Right atrium auricular region (tissue), 2 donors: Measurements from ENCODE around the gene ATP6V1A. TPM values are rescaled to one million over a fixed set of nuclear protein-coding genes. Genes with fewer than 3 reads are reported as not detected.

ENCODE experiments used
- DNase-seq: peaks from one replicate; pipeline ENCODE4 v3.0.0-alpha.2; 2019; ENCODE audit warnings: low spot score
- H3K27ac ChIP-seq, 2 donors: fragments of 200-600 bp; sonication (generic); 1 replicate in 1 of 2; 2 replicates in 1 of 2; pipeline ENCODE4 v1.5.1; 2016 to 2019
- H3K27me3 ChIP-seq, 2 donors: fragments of 200-600 bp; sonication (generic); one replicate each; pipeline versions ENCODE4 v1.5.1 to v1.6.0; 2017 to 2019
- H3K36me3 ChIP-seq: fragments of 200-600 bp; sonication (generic); one replicate; pipeline ENCODE4 v1.5.1; 2016
- H3K4me1 ChIP-seq, 2 donors: fragments of 200-600 bp; sonication (generic); one replicate each; pipeline versions ENCODE4 v1.5.1 to v1.6.0; 2017 to 2019
- H3K4me3 ChIP-seq, 2 donors: fragments of 200-600 bp; sonication (generic); 1 replicate in 1 of 2; 2 replicates in 1 of 2; pipeline ENCODE4 v1.5.1; 2017 to 2019; ENCODE audit warnings: mild to moderate bottlenecking in 1 of 2, moderate library complexity in 1 of 2
- H3K9me3 ChIP-seq, 2 donors: fragments of 200-600 bp; sonication (generic); one replicate each; pipeline ENCODE4 v1.5.1; 2019
- total RNA-seq, 2 donors: library from RNA; depleted of rRNA; stranded (reverse); fragments of >200 nt; gene quantifications; one replicate each; pipeline ENCODE4 v1.1.0, GENCODE V29; 2016
- TF ChIP-seq, protein P1 (sequence below), 2 donors: fragments of 200-600 bp; sonication (generic); IDR thresholded peaks; one replicate each; pipeline ENCODE4 v1.5.1; 2019; ENCODE audit warnings: antibody characterized with exemption in 2 of 2

The ATP6V1A gene
- total RNA-seq, 2 donors from 2014 or later: 19.1 to 21.7 TPM

DNA sequence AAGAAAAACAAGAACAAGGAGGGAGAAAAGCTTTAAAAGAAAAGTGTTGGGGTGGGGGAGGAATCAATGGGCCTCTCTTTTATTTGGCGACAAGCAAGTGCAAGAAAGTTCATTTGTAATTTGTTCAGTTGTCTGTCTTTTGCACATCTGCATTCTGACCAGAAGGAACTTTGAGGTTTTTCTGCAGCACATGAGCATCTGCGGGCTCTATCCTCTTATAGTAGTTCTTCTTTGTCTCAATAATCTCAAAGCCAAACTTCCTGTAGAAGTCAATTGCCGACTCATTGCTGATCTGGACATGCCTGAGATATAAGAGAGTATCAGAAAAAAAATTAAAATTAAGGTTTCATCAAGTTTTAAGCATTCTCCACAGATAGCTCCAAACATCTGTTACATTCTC, 25.2 kb upstream of the ATP6V1A start:
- no peak overlapping the region for H3K27ac ChIP-seq
- no peaks in the 10 kb centered on the region for H3K27me3 ChIP-seq
- peaks cover 14% of the 10 kb centered on the region for H3K36me3 ChIP-seq
- no peak for DNase-seq
- H3K9me3 ChIP-seq: no peaks in the 10 kb centered on the region
- H3K4me1 ChIP-seq: no peaks in the 10 kb centered on the region
- no peak overlapping the region for H3K4me3 ChIP-seq
- TF ChIP-seq, protein P1, sequence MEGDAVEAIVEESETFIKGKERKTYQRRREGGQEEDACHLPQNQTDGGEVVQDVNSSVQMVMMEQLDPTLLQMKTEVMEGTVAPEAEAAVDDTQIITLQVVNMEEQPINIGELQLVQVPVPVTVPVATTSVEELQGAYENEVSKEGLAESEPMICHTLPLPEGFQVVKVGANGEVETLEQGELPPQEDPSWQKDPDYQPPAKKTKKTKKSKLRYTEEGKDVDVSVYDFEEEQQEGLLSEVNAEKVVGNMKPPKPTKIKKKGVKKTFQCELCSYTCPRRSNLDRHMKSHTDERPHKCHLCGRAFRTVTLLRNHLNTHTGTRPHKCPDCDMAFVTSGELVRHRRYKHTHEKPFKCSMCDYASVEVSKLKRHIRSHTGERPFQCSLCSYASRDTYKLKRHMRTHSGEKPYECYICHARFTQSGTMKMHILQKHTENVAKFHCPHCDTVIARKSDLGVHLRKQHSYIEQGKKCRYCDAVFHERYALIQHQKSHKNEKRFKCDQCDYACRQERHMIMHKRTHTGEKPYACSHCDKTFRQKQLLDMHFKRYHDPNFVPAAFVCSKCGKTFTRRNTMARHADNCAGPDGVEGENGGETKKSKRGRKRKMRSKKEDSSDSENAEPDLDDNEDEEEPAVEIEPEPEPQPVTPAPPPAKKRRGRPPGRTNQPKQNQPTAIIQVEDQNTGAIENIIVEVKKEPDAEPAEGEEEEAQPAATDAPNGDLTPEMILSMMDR (IDR thresholded peaks at IDR 0.05): no peak

DNA sequence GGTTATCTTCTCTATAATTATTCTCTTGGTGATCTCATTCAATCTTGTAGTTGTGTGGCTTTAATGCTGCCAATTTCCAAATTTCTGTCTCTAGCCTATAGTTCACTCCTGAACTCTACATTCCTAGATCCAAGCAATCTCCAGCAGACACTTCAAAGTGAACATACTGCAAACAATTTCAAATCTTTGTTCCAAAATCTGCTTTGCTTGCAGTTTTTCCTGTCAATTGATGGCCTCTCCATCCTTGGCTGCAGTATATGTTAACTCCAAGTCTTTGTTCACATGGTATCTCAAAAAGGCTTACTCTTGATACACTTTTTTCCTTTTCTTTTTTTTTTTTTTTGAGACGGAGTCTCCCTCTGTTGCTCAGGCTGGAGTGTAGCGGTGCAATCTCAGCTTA, 18.2 kb upstream of the ATP6V1A start:
- H3K27ac ChIP-seq: no peak overlapping the region
- no peaks in the 10 kb centered on the region for H3K4me1 ChIP-seq
- no peak overlapping the region for H3K4me3 ChIP-seq
- H3K27me3 ChIP-seq: no peaks in the 10 kb centered on the region
- no peak for DNase-seq
- TF ChIP-seq, protein P1 (IDR thresholded peaks at IDR 0.05): no peak
- H3K9me3 ChIP-seq: no peaks in the 10 kb centered on the region
- no peaks in the 10 kb centered on the region for H3K36me3 ChIP-seq

DNA sequence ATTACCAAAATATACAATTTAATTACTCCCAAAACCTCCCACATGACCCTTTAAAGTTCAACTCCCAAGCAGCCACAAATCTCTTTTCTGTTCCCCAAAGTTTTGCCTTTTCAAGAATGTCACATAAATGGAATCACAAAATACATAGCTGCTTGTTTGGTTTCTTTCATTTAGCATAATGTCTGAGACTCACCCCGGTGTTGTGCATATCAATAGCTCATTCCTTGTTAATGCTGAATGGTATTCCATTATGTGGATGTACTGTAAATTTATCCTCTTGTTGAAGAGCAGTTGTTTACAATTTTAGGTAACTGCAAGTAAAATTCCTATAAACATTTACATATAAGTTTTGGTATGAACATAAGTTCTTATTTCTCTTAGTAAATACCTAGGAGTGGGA, 16.3 kb upstream of the ATP6V1A start:
- H3K4me3 ChIP-seq: no peak overlapping the region
- TF ChIP-seq, protein P1 (IDR thresholded peaks at IDR 0.05): no peak
- H3K27me3 ChIP-seq: no peaks in the 10 kb centered on the region
- no peak overlapping the region for H3K27ac ChIP-seq
- H3K4me1 ChIP-seq: no peaks in the 10 kb centered on the region
- DNase-seq: no peak
- no peaks in the 10 kb centered on the region for H3K36me3 ChIP-seq
- H3K9me3 ChIP-seq: no peaks in the 10 kb centered on the region

DNA sequence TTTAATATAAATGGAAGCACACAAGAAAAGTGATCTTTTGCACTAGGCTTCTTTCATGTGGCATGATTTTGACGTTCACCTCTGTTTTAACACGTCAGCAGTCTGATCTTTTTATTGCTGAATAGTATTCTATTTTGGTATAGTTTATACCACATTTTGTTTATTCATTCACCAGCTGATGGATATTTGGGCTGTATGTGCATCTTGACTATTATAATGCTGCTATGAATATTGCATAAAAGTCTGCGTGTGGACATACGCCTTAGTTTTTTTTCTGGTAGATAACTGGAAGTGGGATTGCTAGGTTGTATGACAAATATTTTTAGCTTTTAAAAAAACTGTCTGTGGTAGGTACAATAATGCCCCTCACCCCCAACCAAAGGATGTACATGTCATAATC, 15.1 kb upstream of the ATP6V1A start:
- DNase-seq: no peak
- H3K36me3 ChIP-seq: no peaks in the 10 kb centered on the region
- TF ChIP-seq, protein P1 (IDR thresholded peaks at IDR 0.05): no peak
- H3K4me1 ChIP-seq: peaks cover 0 to 8% of the 10 kb centered on the region in 2 donors
- H3K9me3 ChIP-seq: no peaks in the 10 kb centered on the region
- no peak overlapping the region for H3K4me3 ChIP-seq
- no peak overlapping the region for H3K27ac ChIP-seq
- H3K27me3 ChIP-seq: no peaks in the 10 kb centered on the region

DNA sequence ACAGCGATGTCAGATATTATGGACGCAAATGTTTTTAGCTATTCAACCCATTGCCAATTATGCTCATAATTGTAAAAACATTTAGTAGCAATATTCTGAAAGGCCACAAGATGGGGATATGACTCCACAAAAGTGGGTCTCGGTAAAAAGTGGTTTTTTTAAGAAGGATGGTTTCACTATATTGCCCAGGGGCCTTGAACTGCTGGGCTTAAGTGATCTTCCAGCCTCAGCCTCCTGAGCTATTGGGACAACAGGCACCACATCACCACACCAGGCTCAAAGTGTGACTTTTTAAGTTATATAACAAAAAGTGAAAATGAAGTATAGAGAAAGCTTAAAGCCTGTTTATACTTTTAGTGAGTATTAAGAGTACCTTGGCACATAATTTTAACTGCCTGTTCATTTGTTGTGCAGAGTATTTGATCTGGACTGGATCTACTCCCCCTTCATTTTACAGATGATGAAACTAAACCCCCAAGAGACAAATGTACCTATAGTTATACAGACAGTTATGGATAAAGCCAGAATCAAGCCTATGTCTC, 10.2 kb upstream of the ATP6V1A start:
- no peaks in the 10 kb centered on the region for H3K9me3 ChIP-seq
- H3K4me1 ChIP-seq: peaks cover 0 to 17% of the 10 kb centered on the region in 2 donors
- H3K27ac ChIP-seq: no peak overlapping the region
- TF ChIP-seq, protein P1 (IDR thresholded peaks at IDR 0.05): peak; percentile 41 to 78
- H3K4me3 ChIP-seq: no peak overlapping the region
- no peak for DNase-seq
- H3K27me3 ChIP-seq: no peaks in the 10 kb centered on the region
- H3K36me3 ChIP-seq: no peaks in the 10 kb centered on the region

DNA sequence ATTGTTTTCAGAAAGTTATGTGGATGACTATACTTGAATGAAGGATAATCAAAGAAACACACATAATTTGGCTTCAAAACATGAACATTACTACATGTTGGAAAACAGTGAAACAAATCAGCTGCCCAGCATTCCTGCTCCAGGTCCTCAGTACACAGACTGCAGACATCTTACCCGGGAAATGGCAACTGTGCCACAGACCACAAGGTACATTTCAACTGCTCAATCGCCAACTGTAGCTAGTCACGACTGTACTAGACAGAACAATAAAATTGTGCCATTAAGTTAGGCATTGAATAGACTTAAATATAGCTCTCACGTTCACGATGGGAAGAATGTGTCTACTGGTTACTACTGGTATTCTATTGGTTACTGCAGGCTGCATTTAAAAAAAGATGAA, 5.7 kb upstream of the ATP6V1A start:
- no peaks in the 10 kb centered on the region for H3K27me3 ChIP-seq
- no peak for DNase-seq
- no peak overlapping the region for H3K27ac ChIP-seq
- peaks cover 0 to 42% of the 10 kb centered on the region in 2 donors for H3K4me1 ChIP-seq
- no peaks in the 10 kb centered on the region for H3K36me3 ChIP-seq
- TF ChIP-seq, protein P1 (IDR thresholded peaks at IDR 0.05): no peak
- H3K4me3 ChIP-seq: no peak overlapping the region
- no peaks in the 10 kb centered on the region for H3K9me3 ChIP-seq
